Left ventricle myocardium inferior (tissue), 1 donor: ENCODE measurements around the gene CCDC134. TPM values are rescaled to one million over a fixed set of nuclear protein-coding genes. Genes with fewer than 3 reads are reported as not detected.
A peak's percentile ranks its signal among the peaks of the same experiment; 100 is the strongest.

Source experiments
- DNase-seq: peaks from one replicate; pipeline ENCODE4 v3.0.0-alpha.2; 2020
- H3K27ac ChIP-seq: fragments of 200-600 bp; replicated peaks from 2 replicates; pipeline ENCODE4 v1.8.0; 2021
- H3K27me3 ChIP-seq: fragments of 200-600 bp; 2 replicates; pipeline ENCODE4 v1.8.0; 2021; ENCODE audit warnings: low read depth
- H3K36me3 ChIP-seq: fragments of 200-600 bp; 2 replicates; pipeline ENCODE4 v1.8.0; 2021
- H3K4me1 ChIP-seq: fragments of 200-600 bp; 2 replicates; pipeline ENCODE4 v1.8.0; 2021
- H3K4me3 ChIP-seq: fragments of 200-600 bp; 2 replicates; pipeline ENCODE4 v1.8.0; 2021; ENCODE audit warnings: mild to moderate bottlenecking, moderate library complexity
- H3K9me3 ChIP-seq: fragments of 200-600 bp; replicated peaks from 2 replicates; pipeline ENCODE4 v1.8.0; 2021
- intact Hi-C: fragments of 100-400 bp; cut with micrococcal nuclease; formaldehyde crosslinking; loops from one replicate; pipeline ENCODE4 v1.11.0; 2022
- total RNA-seq: library from RNA; stranded (reverse); fragmentation: NEBNext Ultra II Directional; extraction: Animal tissue kit (Norgen Biotek cat#: 25700); gene quantifications from one replicate; pipeline ENCODE4 v1.2.1, GENCODE V29; 2021
- TF ChIP-seq, protein P1 (sequence below): fragments of 200-600 bp; IDR thresholded peaks from 2 replicates; pipeline ENCODE4 v1.8.0; 2021; ENCODE audit warnings: antibody characterized with exemption, mild to moderate bottlenecking, borderline replicate concordance
- donor health status: DM: no; HTN: yes; CAD: no; lungs with severe emphysema.

The CCDC134 gene
- total RNA-seq, 1 donor from 2014 or later = 3.9 TPM

DNA sequence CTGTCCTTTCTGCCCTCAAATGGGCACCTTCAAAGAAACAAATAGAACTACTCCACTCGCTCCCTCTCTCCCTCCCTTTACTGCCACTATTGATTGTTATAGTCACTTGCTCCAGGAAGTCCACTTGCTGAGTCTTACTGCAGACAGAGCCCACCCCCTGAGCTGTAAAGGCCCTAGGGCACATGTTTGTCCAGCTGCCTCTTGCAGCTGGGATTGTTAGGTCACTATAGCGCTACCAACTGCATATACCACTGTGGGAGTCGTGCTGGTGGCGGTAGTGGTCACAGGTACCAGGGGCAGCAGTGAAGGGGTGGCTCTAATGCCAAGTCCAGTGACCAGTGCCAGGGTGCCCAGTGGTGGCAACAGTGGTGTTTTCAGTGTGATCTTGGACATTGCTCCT, 28.0 kb downstream of the CCDC134 start:
- Histone ChIP-seq H3K4me1 (peaks cover 42% of the 10 kb centered on the region), H3K9me3 (no peaks in the 10 kb centered on the region), H3K4me3 (no peak overlapping the region), H3K36me3 (no peaks in the 10 kb centered on the region), H3K27ac (no peak overlapping the region), H3K27me3 (no peaks in the 10 kb centered on the region)
- intact Hi-C loops = no loop called here
- TF ChIP-seq, protein P1, sequence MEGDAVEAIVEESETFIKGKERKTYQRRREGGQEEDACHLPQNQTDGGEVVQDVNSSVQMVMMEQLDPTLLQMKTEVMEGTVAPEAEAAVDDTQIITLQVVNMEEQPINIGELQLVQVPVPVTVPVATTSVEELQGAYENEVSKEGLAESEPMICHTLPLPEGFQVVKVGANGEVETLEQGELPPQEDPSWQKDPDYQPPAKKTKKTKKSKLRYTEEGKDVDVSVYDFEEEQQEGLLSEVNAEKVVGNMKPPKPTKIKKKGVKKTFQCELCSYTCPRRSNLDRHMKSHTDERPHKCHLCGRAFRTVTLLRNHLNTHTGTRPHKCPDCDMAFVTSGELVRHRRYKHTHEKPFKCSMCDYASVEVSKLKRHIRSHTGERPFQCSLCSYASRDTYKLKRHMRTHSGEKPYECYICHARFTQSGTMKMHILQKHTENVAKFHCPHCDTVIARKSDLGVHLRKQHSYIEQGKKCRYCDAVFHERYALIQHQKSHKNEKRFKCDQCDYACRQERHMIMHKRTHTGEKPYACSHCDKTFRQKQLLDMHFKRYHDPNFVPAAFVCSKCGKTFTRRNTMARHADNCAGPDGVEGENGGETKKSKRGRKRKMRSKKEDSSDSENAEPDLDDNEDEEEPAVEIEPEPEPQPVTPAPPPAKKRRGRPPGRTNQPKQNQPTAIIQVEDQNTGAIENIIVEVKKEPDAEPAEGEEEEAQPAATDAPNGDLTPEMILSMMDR = no peak
- DNase-seq = no peak

DNA sequence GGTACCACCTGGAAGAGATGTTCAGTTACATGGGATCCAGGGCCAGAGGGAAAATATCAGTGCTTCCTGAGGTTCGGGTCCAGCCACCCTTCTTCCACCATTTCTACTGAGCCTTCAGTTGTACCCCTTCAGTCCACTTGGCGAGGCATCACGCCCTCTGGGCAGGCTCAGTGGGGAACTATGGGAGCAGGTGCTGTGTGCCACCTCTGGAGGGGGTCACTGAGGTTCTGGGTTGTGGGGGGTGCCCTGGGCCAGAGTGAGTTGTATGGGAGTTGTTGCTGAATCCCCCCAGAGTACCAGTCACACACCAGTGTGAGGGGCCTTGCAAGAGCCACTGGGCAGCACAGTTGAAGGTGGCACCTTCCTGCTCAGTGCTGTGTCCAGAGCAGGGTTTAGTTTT, 29.7 kb downstream of the CCDC134 start:
- Histone ChIP-seq H3K36me3 (no peaks in the 10 kb centered on the region), H3K4me3 (no peak overlapping the region), H3K27ac (no peak overlapping the region), H3K9me3 (no peaks in the 10 kb centered on the region), H3K27me3 (no peaks in the 10 kb centered on the region), H3K4me1 (peaks cover 54% of the 10 kb centered on the region)
- DNase-seq = no peak
- intact Hi-C loops = no loop called here
- TF ChIP-seq, protein P1 = no peak

DNA sequence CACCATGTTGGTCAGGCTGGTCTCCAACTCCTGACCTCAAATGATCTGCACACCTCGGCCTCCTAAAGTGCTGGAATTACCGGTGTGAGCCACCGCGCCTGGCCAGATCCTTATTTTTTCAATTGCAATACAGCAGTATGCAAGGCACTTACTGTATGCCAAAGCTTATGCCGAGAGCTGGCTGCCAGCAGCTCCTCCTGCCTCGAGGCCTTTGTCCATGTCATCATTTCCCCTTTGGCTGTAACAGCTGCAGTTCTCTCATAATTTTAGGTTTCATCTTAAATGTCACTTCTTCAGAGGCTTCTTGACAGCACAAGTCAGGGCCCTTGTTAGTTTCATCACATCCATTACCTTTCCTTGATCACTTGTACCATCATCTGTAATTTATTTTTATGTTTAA, 30.9 kb downstream of the CCDC134 start:
- H3K9me3 ChIP-seq = no peaks in the 10 kb centered on the region
- no peak for DNase-seq
- TF ChIP-seq, protein P1 = no peak
- no peaks in the 10 kb centered on the region for H3K27me3 ChIP-seq
- H3K27ac ChIP-seq = peak overlapping the region; percentile 95
- H3K4me3 ChIP-seq = no peak overlapping the region
- intact Hi-C loops = no loop called here
- H3K36me3 ChIP-seq = peaks cover 8% of the 10 kb centered on the region
- H3K4me1 ChIP-seq = peaks cover 54% of the 10 kb centered on the region

DNA sequence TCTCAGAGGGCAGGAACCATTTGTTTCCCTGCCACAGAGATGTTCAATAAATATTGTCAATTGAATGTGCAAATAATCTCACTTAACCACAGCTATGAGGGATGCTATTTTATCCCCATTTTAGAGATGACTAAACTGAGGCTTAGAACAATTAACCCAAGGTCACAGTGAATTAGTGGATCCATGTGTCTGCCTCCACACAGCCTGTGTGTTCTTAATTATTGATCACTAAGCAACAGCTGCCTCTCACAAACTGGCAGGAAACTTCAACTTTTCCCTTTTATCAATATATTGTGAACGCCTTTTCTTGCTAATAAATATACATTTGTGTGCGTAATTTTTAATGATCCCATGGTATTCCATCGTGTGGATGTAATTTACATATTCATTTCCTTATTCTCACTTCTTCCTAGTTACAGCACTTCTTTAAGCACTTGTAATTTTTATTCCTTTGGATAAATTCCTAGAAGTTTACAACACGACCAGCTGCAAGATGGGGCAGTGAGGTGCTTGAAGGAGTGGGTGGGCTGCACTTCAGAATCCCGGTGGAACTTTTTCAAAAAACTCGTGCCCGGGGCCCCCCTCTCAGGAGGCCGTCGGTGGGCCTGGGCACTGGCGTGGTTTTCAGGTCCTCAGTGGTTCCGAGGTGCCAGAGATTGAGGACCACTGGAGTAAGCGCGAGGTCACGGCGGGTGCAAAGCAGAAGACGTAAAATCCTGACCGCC, 31.5 kb downstream of the CCDC134 start:
- intact Hi-C loops = no loop called here
- TF ChIP-seq, protein P1 = no peak
- peak overlapping the region; percentile 99 for H3K4me3 ChIP-seq

DNA sequence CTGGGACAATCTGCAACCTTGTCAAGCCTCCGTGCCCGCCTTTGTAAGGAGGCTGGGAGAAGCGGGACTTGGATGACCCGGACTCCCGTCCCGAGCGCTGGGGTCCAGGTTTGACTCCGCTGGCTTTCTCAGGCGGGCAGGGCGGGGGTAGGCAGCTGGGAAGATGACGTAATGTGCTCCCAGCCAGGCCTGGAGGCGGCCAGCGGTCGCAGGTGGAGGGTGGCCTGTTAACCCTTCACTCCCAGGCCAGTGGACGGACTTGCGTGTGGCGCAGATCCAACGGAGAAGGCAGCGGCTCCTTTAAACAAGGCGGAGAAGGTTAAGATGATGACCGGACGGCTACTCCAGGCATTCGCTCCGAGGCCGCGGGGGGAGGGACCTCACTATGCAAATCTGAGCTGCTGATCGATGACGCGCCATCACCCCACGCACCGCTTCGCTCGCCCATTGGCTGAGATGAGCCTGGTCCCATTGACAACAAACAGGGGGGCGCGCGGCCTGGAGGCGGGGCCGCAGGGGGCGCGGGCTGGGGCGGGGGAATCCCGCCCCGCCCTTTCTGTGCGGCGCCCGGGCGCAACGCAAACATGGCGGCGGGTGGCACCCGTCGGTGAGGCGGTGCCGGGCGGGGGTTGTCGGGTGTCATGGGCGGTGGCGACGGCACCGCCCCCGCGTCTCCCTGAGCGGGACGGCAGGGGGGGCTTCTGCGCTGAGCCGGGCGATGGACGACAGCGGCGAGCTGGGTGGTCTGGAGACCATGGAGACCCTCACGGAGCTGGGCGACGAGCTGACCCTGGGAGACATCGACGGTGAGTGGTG, 32.3 kb downstream of the CCDC134 start, which contains the start of gene SREBF2:
Gene SREBF2, plus strand, starts transcription at position 553 of the 816 bp plus-strand sequence. Its CDS starts 166 bp downstream, at position 719.
- TF ChIP-seq, protein P1 = no peak

More for the DNA sequence above, 31.5 kb downstream of the CCDC134 start:
- Histone ChIP-seq H3K9me3 (no peaks in the 10 kb centered on the region), H3K4me1 (peaks cover 52% of the 10 kb centered on the region), H3K27ac (peak overlapping the region; percentile 95), H3K27me3 (no peaks in the 10 kb centered on the region), H3K36me3 (peaks cover 11% of the 10 kb centered on the region)
- no peak for DNase-seq

More for the DNA sequence above, 32.3 kb downstream of the CCDC134 start, which contains the start of gene SREBF2:
- H3K36me3 ChIP-seq = peaks cover 11% of the 10 kb centered on the region
- peak within 1 kb of the TSS; percentile 99 for H3K4me3 ChIP-seq
- intact Hi-C loops = no loop called here
- H3K27ac ChIP-seq = peak within 1 kb of the TSS; percentile 95
- H3K9me3 ChIP-seq = no peaks in the 10 kb centered on the region
- no peaks in the 10 kb centered on the region for H3K27me3 ChIP-seq
- peaks cover 49% of the 10 kb centered on the region for H3K4me1 ChIP-seq
- peak; percentile 100 for DNase-seq
